GM12891 (cell line): Measurements from ENCODE around the gene OCIAD1. TPM values are rescaled to one million over a fixed set of nuclear protein-coding genes. Genes with fewer than 3 reads are reported as not detected.

Experiments used
- DNase-seq: peaks from one replicate; pipeline ENCODE4 v3.0.0; 2011; ENCODE audit warnings: low spot score; ENCODE audit not compliant: insufficient read length
- FAIRE-seq: peaks from 2 replicates; lab custom pipeline; 2011; peaks lifted over from hg19 to GRCh38; lab: Jason Lieb, UNC
- PAX5 ChIP-seq: IDR thresholded peaks from 2 replicates; pipeline ENCODE4 v1.6.1; 2011; ENCODE audit warnings: low read length, moderate library complexity, mild to moderate bottlenecking; ENCODE audit not compliant: insufficient read depth, severe bottlenecking
- POLR2A ChIP-seq: IDR thresholded peaks from 2 replicates; pipeline ENCODE4 v1.6.1; 2011; ENCODE audit warnings: low read depth, low read length, control low read depth
- POLR2AphosphoS5 ChIP-seq: IDR thresholded peaks from 2 replicates; pipeline ENCODE4 v1.6.1; 2011; ENCODE audit warnings: low read depth, low read length, control low read depth
- POU2F2 ChIP-seq: IDR thresholded peaks from 2 replicates; pipeline ENCODE4 v1.6.1; 2011; ENCODE audit warnings: low read depth, mild to moderate bottlenecking, control low read depth, low read length, moderate library complexity
- SPI1 ChIP-seq: IDR thresholded peaks from 2 replicates; pipeline ENCODE4 v1.6.1; 2011; ENCODE audit warnings: low read depth, low read length, control low read depth
- TAF1 ChIP-seq: IDR thresholded peaks from 2 replicates; pipeline ENCODE4 v1.6.1; 2011; ENCODE audit warnings: low read depth, low read length, control low read depth
- polyA plus RNA-seq: library from polyadenylated mRNA; unstranded; fragments of >200 nt; gene quantifications from one replicate; pipeline ENCODE4 v1.2.1, GENCODE V29; 2012; ENCODE audit warnings: low read depth, missing spikeins, inconsistent platforms; ENCODE audit not compliant: missing spikeins

The OCIAD1 gene, protein sequence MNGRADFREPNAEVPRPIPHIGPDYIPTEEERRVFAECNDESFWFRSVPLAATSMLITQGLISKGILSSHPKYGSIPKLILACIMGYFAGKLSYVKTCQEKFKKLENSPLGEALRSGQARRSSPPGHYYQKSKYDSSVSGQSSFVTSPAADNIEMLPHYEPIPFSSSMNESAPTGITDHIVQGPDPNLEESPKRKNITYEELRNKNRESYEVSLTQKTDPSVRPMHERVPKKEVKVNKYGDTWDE
- polyA plus RNA-seq, result 84.8 TPM

DNA sequence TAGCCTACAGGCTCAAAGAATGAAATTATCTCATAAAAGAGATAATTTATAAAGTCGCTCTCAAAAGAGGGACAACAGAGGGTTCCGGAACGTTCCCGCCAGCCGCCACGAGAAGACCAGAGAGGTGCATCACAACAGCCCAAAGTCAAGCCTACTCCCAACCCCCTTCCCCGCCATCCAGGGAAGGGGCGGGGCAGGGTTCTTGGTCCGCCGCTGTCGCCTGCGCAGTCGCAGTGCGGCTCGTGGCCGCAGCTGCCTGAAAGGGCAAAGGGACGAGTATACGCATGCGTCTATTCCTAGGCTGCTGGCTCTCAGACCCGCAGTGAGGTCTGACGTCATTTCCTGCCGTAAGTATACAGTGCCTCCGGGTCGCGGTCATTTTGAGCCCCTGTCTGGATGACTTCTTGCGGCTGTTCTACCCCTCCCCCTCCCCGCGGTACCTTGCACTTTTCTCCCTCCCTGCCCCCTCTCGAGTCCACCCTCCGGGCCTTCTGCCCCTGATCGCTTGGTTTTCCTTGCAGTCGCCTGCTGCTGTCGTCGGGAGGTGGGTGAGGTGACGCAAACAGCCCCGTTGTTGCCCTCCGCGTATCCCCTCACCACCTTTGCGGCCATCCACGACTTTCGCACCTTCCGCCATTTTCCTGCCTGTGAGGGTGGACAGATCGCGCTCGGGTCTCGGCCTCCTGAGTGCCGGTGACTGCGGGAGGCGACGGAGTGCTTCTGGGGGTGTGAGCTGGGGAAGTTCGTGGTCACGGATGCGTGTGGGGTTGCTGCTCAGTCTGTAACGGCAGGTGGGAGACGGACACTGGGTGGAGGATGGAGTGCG, at the start of gene OCIAD1:
Gene OCIAD1, plus strand, starts transcription at position 383 of the 826 bp plus-strand sequence. CDS start 1,537 bp downstream, outside the sequence.
- FAIRE-seq, result peak; percentile 100
- DNase-seq, result peak; percentile 90
- peak; percentile 88 for TF ChIP-seq POLR2A
- TF ChIP-seq PAX5, result peak; percentile 24
- peak; percentile 88 for TF ChIP-seq TAF1
- TF ChIP-seq POLR2AphosphoS5, result peak; percentile 89
- no peak for TF ChIP-seq POU2F2

DNA sequence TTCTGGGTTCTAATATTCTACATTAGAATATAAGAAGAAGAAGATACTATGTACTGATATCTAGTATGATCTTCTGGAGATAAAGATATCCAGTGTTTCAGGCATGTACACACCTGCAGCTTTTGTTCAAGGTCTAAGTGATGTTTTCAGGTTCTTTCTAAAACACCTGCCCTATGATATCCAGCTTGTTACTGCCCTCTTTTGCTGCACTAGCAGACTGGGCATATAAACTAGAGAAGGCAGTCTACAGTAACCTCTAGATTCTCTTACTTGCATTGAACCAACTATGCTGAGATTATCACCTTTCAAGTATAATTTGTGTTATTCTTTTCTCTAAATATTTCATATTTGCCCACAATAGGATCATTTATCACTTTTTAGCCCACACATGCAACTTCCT, 48.9 kb upstream of the OCIAD1 start:
- FAIRE-seq (no peak), DNase-seq (no peak)
- no peak for TF ChIP-seq POU2F2
- no peak for TF ChIP-seq TAF1
- no peak for TF ChIP-seq POLR2AphosphoS5
- no peak for TF ChIP-seq PAX5
- TF ChIP-seq POLR2A, result no peak
- no peak for TF ChIP-seq SPI1

GRCh38 chr4:48785302-48785701, 45.6 kb upstream of the OCIAD1 start:
- DNase-seq, result no peak
- no peak for TF ChIP-seq TAF1
- TF ChIP-seq POLR2AphosphoS5, result no peak
- TF ChIP-seq POU2F2, result no peak
- no peak for TF ChIP-seq SPI1
- TF ChIP-seq PAX5, result no peak
- no peak for FAIRE-seq

DNA sequence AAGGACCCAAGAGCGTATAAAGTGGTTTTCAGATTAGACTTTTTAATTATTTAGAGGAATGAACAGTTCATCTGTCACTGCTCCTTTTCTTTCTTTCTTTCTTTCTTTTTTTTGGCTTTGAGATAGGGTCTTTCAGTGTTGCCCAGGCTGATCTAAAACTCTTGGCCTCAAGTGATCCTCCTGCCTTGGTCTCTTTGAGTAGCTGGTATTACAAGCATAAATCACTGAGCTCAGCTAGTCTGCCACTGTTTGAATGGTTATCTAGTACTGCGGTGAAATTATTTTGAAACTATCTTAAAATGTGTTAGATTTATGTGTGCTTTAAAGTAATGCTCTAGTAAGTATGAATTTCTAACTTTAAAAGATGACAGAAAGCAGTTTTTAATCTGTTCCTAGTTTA, 44.3 kb upstream of the OCIAD1 start:
- TF ChIP-seq POU2F2 (no peak), PAX5 (no peak), POLR2AphosphoS5 (no peak), TAF1 (no peak), POLR2A (no peak), SPI1 (no peak)
- DNase-seq, result no peak
- FAIRE-seq, result no peak

- FAIRE-seq, result no peak
- TF ChIP-seq PAX5 (no peak), POU2F2 (no peak), TAF1 (no peak), SPI1 (no peak), POLR2AphosphoS5 (no peak), POLR2A (no peak)
- DNase-seq, result no peak
Measured at GRCh38 chr4:48787056-48787455, 43.8 kb upstream of the OCIAD1 start.

GRCh38 chr4:48790561-48790960, 40.3 kb upstream of the OCIAD1 start:
- DNase-seq (no peak), FAIRE-seq (no peak)
- TF ChIP-seq POLR2A (no peak), POU2F2 (no peak), TAF1 (no peak), SPI1 (no peak), POLR2AphosphoS5 (no peak), PAX5 (no peak)

DNA sequence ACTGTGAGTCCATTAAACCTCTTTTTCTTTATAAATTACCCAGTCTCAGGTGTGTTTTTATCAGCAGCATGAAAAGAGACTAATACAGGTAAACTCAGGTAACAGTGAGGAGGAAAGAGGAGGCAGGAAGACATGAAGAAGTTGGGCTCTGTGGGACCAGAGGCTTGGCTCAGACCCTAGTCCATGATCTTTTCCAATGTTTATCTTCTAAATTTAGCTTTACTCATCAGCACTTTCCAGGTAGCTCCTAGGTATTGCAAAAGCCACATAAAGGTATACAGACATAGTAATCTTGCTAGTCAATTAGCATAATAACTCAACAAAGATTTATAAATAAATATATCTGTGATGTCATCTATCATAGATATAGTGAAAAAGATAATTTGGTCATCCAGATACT, 39.6 kb upstream of the OCIAD1 start:
- TF ChIP-seq POLR2AphosphoS5, result no peak
- TF ChIP-seq PAX5, result no peak
- no peak for TF ChIP-seq POU2F2
- TF ChIP-seq POLR2A, result no peak
- TF ChIP-seq SPI1, result no peak
- FAIRE-seq, result no peak
- no peak for DNase-seq

GRCh38 chr4:48792348-48793006, 38.4 kb upstream of the OCIAD1 start:
- TF ChIP-seq TAF1, result no peak
- TF ChIP-seq POU2F2, result no peak
- no peak for TF ChIP-seq PAX5
- TF ChIP-seq POLR2AphosphoS5, result no peak
- no peak for TF ChIP-seq POLR2A
- no peak for TF ChIP-seq SPI1
- no peak for DNase-seq
- FAIRE-seq, result peak; percentile 31

- no peak for FAIRE-seq
Measured at GRCh38 chr4:48795108-48795507, 35.8 kb upstream of the OCIAD1 start.

More at GRCh38 chr4:48795108-48795507, 35.8 kb upstream of the OCIAD1 start:
- no peak for DNase-seq
- TF ChIP-seq TAF1, result no peak
- TF ChIP-seq POU2F2, result no peak
- no peak for TF ChIP-seq PAX5
- TF ChIP-seq SPI1, result peak; percentile 72
